CD4-positive, alpha-beta memory T cell (primary cell): Measurements from ENCODE around the gene TOR3A. TPM values are rescaled to one million over a fixed set of nuclear protein-coding genes. Genes with fewer than 3 reads are reported as not detected.
A peak's percentile ranks its signal among the peaks of the same experiment; 100 is the strongest.

Experiments used
- CTCF ChIA-PET: fragments of 350-600 bp; sonication (Branson Sonifier 250); formaldehyde crosslinking; loops from one replicate; lab custom pipeline; 2021; ENCODE audit warnings: inconsistent platforms; ENCODE audit not compliant: partially characterized antibody; lab: Charles Lee
- POLR2A ChIA-PET: fragments of 350-600 bp; sonication (Branson Sonifier 250); formaldehyde crosslinking; loops from one replicate; lab custom pipeline; 2021; ENCODE audit not compliant: partially characterized antibody; lab: Charles Lee
- DNase-seq, 5 donors: peaks; one replicate each; pipeline versions ENCODE4 v3.0.0 to v3.0.0-alpha.2; 2020 to 2022; ENCODE audit warnings: mixed read lengths in 1 of 5
- H3K27ac ChIP-seq: one replicate; pipeline ENCODE4 v1.7.0; 2013; ENCODE audit warnings: low read depth, low read length
- H3K27me3 ChIP-seq: 2 replicates; pipeline ENCODE4 v1.7.0; 2013; ENCODE audit warnings: mild to moderate bottlenecking, low read length, moderate library complexity; ENCODE audit not compliant: insufficient read depth
- H3K36me3 ChIP-seq: 2 replicates; pipeline ENCODE4 v1.7.0; 2013; ENCODE audit warnings: mild to moderate bottlenecking, low read length, moderate library complexity; ENCODE audit not compliant: insufficient read depth
- H3K4me1 ChIP-seq: 2 replicates; pipeline ENCODE4 v1.7.0; 2013; ENCODE audit warnings: mild to moderate bottlenecking, low read length, moderate library complexity; ENCODE audit not compliant: insufficient read depth
- H3K4me3 ChIP-seq, 2 donors: one replicate each; pipeline ENCODE4 v1.7.0; 2013; ENCODE audit warnings: low read length in 2 of 2, mild to moderate bottlenecking in 1 of 2
- H3K9me3 ChIP-seq, 2 donors: one replicate each; pipeline ENCODE4 v1.7.0; 2013; ENCODE audit warnings: low read length in 2 of 2, control low read depth in 1 of 2; ENCODE audit not compliant: control insufficient read depth in 1 of 2
- H3K27ac Mint-ChIP-seq, 7 donors: one replicate each; pipeline ENCODE4 v1.8.0; 2020 to 2021; ENCODE audit warnings: mixed read lengths in 7 of 7, mild to moderate bottlenecking in 6 of 7, inconsistent platforms in 3 of 7, moderate library complexity in 3 of 7
- H3K27me3 Mint-ChIP-seq, 2 donors: one replicate each; pipeline ENCODE4 v1.8.0; 2020 to 2021; ENCODE audit warnings: mixed read lengths in 2 of 2
- H3K36me3 Mint-ChIP-seq, 2 donors: one replicate each; pipeline ENCODE4 v1.8.0; 2020 to 2021; ENCODE audit warnings: mixed read lengths in 2 of 2, inconsistent platforms in 1 of 2, mild to moderate bottlenecking in 1 of 2
- H3K4me1 Mint-ChIP-seq, 4 donors: one replicate each; pipeline ENCODE4 v1.8.0; 2020 to 2021; ENCODE audit warnings: mixed read lengths in 4 of 4, mild to moderate bottlenecking in 1 of 4
- H3K4me3 Mint-ChIP-seq, 8 donors: one replicate each; pipeline ENCODE4 v1.8.0; 2020 to 2021; ENCODE audit warnings: mixed read lengths in 8 of 8, mild to moderate bottlenecking in 7 of 8, moderate library complexity in 6 of 8, inconsistent platforms in 3 of 8
- H3K9me3 Mint-ChIP-seq, 8 donors: one replicate each; pipeline ENCODE4 v1.8.0; 2020 to 2021; ENCODE audit warnings: mixed read lengths in 8 of 8, mild to moderate bottlenecking in 5 of 8, inconsistent platforms in 3 of 8, moderate library complexity in 1 of 8
- intact Hi-C: fragments of 100-400 bp; cut with micrococcal nuclease; formaldehyde crosslinking; loops from one replicate; pipeline ENCODE4 v1.15.1; 2023
- polyA plus RNA-seq, 2 donors: library from polyadenylated mRNA; unstranded; fragments of 300-500 nt; fragmentation: Illumina TruSeq; gene quantifications; one replicate each; pipeline ENCODE4 v1.2.3, GENCODE V29; 2021
- total RNA-seq, 2 experiments: library from RNA; stranded (reverse); gene quantifications; one replicate each; pipeline ENCODE4 v1.2.3, GENCODE V29; 2021

TOR3A gene
- total and polyA plus RNA-seq, 4 experiments from 2014 or later, result 25.4 to 51.3 (median 32.2) TPM

DNA sequence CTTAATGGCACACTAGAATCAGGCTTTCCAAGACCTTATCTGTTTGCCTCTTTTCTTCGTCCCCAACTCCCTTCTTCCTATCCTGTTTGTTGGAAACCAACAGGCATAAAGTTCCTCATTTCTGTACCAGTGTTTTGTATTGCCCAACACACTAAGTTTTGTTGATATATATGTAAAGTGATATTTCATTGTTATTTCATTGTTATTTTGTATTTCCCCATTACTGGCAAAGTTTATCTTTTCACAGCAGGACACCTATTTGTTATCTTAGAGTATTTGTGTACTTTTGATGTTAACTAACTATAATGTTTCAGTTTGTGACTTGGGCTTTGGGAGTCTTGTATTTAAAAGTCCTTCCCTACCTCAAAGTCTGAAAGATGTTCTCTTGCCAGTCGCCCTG lies 29.1 kb upstream of the TOR3A start:
- Mint-ChIP-seq H3K4me1 (peaks cover 0 to 5% (median 2%) of the 10 kb centered on the region in 4 donors), H3K9me3 (peaks cover 0 to 8% (median 0%) of the 10 kb centered on the region in 8 donors), H3K36me3 (peaks cover 36 to 43% of the 10 kb centered on the region in 2 donors), H3K27me3 (no peaks in the 10 kb centered on the region), H3K27ac (no peak overlapping the region), H3K4me3 (no peak overlapping the region)
- Histone ChIP-seq H3K9me3 (no peaks in the 10 kb centered on the region), H3K27ac (no peak overlapping the region), H3K4me3 (no peak overlapping the region), H3K27me3 (no peaks in the 10 kb centered on the region), H3K4me1 (no peaks in the 10 kb centered on the region), H3K36me3 (peaks cover 3% of the 10 kb centered on the region)
- ChIA-PET POLR2A (no interaction called here), CTCF (no interaction called here)
- no peak for DNase-seq
- intact Hi-C loops, result no loop called here

DNA sequence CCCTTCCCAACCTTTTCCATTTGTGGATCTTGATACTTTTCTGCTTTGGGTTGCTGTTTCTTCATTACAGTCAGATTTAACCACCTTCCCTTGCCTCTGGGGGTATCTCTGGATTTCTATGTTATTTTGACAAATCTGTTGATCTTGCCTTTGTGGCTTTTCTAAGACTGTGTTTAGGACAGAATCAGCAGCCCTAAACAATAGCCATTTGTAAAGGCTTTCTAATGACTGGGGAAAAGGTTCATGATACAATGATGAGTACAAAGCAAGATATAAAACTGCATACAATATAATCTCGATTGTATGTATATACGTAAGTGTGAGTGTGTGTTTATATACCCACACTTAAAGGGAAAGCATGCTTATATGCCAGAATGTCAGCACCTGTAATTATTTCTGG lies 28.4 kb upstream of the TOR3A start:
- intact Hi-C loops, result no loop called here
- POLR2A ChIA-PET, result no interaction called here

DNA sequence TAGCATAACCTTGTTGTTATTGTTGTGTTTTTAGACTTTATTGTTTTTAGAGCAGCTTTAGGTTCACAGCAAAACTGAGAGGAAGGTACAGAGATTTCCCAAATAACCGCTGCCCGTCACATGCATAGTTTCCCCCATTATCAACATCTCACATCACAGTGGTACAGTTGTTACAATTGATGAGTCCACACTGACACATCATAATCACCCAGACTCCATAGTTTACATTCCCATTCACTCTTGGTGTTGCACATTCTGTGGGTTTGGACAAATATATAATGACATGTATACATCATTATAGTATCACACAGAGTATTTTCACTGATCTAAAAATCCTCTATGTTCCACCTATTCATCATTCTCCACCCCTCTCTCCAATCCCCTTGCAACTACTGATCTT lies 25.9 kb upstream of the TOR3A start:
- Histone ChIP-seq H3K4me3 (no peak overlapping the region), H3K9me3 (no peaks in the 10 kb centered on the region), H3K36me3 (no peaks in the 10 kb centered on the region), H3K4me1 (no peaks in the 10 kb centered on the region), H3K27me3 (no peaks in the 10 kb centered on the region), H3K27ac (no peak overlapping the region)
- Mint-ChIP-seq H3K27ac (no peak overlapping the region), H3K4me1 (peaks cover 0 to 2% (median under 1%) of the 10 kb centered on the region in 4 donors), H3K4me3 (no peak overlapping the region), H3K9me3 (peaks cover 0 to 8% (median 0%) of the 10 kb centered on the region in 8 donors), H3K27me3 (no peaks in the 10 kb centered on the region), H3K36me3 (peaks cover 46% of the 10 kb centered on the region in 2 donors)
- ChIA-PET CTCF (no interaction called here), POLR2A (no interaction called here)
- intact Hi-C loops, result no loop called here
- no peak for DNase-seq

More for the DNA sequence above, 28.4 kb upstream of the TOR3A start:
- no peaks in the 10 kb centered on the region for H3K9me3 ChIP-seq
- no peak overlapping the region for H3K4me3 ChIP-seq
- no peak overlapping the region for H3K27ac ChIP-seq
- peaks cover 36 to 45% of the 10 kb centered on the region in 2 donors for H3K36me3 Mint-ChIP-seq
- H3K9me3 Mint-ChIP-seq, result peaks cover 0 to 8% (median 0%) of the 10 kb centered on the region in 8 donors
- CTCF ChIA-PET, result no interaction called here
- H3K4me1 Mint-ChIP-seq, result peaks cover 0 to 2% (median under 1%) of the 10 kb centered on the region in 4 donors
- no peaks in the 10 kb centered on the region for H3K4me1 ChIP-seq
- H3K27me3 ChIP-seq, result no peaks in the 10 kb centered on the region
- H3K27me3 Mint-ChIP-seq, result no peaks in the 10 kb centered on the region
- H3K4me3 Mint-ChIP-seq, result no peak overlapping the region
- peak overlapping the region in 1 of 7 donors; percentile 23 for H3K27ac Mint-ChIP-seq
- peaks cover 3% of the 10 kb centered on the region for H3K36me3 ChIP-seq
- no peak for DNase-seq

DNA sequence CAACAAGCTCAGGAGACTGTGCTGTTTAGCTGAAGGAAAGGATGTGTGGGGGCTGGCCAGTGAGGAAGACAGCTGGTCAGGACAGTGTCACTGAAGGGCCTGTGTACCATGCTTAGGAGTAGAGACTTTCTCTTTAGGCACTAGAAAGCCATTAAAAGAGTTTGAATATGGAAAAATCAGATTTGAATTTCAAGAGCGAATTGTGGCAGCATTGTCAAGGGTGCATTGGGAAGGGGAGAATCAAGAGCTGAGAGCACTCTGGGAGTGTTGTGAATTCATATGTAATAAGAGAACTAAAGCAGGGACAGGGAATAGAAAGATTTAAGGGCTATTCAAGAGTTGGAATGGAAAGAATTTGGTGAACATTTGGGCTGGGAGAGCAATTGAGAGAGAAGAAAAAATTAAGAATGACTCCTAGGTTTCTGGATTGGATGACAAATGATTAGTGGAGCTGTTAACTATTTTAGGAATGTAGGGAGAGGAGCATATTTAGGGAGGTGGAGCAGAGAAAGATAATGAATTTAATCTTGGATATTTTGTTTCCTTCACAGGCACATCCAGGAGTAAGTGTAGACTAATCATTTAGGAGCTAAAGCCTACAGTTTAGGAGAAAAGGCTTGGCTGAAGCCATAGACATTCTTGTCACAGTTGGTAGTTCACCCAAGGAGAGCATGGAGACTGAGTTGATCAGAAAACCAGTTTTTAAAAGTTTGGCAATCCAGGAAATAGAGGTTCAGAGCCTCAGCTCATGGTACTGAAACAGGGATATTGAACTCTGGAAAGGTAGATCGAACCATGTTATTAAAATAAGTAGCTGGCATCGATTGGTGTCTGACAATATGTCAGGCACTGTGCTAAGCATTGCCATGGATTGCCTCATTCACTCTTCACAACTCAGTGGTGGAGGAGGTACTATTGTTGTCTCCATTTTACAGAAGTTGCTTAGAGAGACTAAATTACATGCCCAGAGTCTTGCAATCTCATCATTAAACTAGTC lies 23.1 kb upstream of the TOR3A start:
- ChIA-PET CTCF (no interaction called here), POLR2A (no interaction called here)
- peak overlapping the region in 5 of 7 donors; percentile 5 to 28 (median 17) for H3K27ac Mint-ChIP-seq
- Histone ChIP-seq H3K27me3 (no peaks in the 10 kb centered on the region), H3K4me1 (no peaks in the 10 kb centered on the region), H3K27ac (no peak overlapping the region), H3K4me3 (no peak overlapping the region), H3K36me3 (peaks cover 3% of the 10 kb centered on the region), H3K9me3 (no peaks in the 10 kb centered on the region)
- H3K36me3 Mint-ChIP-seq, result peaks cover 50 to 58% of the 10 kb centered on the region in 2 donors
- DNase-seq, result no peak
- H3K4me1 Mint-ChIP-seq, result peaks cover 0 to 4% (median 0%) of the 10 kb centered on the region in 4 donors
- no peaks in the 10 kb centered on the region for H3K27me3 Mint-ChIP-seq
- peak overlapping the region in 1 of 8 donors; percentile 36 for H3K4me3 Mint-ChIP-seq
- intact Hi-C loops, result no loop called here
- H3K9me3 Mint-ChIP-seq, result peaks cover 0 to 8% (median 0%) of the 10 kb centered on the region in 8 donors

DNA sequence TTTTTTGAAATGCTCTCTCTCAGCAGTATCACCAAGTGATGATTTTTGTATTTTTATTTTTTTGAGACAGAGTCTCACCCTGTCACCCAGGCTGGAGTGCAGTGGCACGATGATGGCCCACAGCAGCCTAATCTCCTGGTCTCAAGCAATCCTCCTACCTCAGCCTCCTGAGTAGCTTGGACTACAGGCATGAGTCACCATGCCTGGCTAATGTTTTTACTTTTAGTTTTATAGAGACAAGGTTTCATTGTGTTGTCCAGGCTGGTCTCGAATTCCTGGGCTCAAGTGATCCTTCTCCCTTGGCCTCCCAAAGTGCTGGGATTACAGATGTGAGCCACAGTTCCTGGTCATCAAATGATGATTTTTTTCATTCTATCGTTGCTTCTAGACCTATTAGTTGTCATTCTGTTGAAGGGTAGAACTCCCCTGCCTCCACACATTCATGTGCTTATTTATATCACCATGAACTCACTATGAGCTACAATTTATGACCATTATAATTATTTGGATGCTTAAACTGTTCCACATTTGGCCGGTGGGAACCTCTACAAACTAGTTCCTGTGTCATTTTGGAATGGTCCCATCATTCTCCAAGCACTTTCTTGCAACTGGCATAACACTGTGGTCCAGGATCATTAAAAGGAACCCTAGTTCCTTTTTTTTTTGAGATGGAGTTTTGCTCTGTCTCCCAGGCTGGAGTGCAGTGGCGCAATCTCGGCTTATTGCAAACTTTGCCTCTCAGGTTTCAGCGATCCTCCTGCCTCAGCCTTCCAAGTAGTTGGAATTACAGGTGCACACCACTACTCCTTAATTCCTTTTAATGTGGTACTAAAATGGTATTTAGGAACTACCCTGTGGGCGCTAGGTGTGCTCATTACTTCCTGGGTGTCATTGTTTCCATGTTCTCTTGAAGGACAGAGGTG lies 20.2 kb upstream of the TOR3A start:
- no peak overlapping the region for H3K27ac ChIP-seq
- no peaks in the 10 kb centered on the region for H3K9me3 ChIP-seq
- H3K27me3 ChIP-seq, result no peaks in the 10 kb centered on the region
- DNase-seq, result no peak
- no peak overlapping the region for H3K4me3 ChIP-seq
- ChIA-PET POLR2A (no interaction called here), CTCF (no interaction called here)
- H3K9me3 Mint-ChIP-seq, result peaks cover 0 to 2% (median 0%) of the 10 kb centered on the region in 8 donors
- no peaks in the 10 kb centered on the region for H3K4me1 ChIP-seq
- intact Hi-C loops, result no loop called here
- peaks cover 0 to 4% (median 0%) of the 10 kb centered on the region in 4 donors for H3K4me1 Mint-ChIP-seq
- no peaks in the 10 kb centered on the region for H3K27me3 Mint-ChIP-seq
- no peak overlapping the region for H3K4me3 Mint-ChIP-seq
- H3K27ac Mint-ChIP-seq, result no peak overlapping the region
- peaks cover 14% of the 10 kb centered on the region for H3K36me3 ChIP-seq
- H3K36me3 Mint-ChIP-seq, result peaks cover 40 to 59% of the 10 kb centered on the region in 2 donors

DNA sequence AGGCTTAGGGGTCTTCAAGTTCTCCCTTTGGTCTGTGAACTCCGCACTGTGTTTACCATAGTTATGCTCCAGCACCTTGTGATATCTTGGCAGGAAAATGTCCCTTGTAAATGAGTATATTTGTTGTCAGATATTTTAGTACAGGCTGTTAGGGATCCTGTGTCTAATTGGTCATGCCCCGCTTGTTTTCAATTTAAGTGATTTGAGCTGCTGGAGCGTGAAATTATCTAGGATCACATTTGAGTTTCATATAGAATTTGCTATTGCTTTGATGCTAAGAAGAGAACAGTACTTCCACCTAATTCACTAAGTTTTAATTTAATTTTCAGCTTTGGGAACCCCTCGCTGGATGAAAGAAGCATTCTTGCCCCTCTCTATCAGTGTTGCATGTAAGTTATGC lies 15.4 kb upstream of the TOR3A start:
- Mint-ChIP-seq H3K4me3 (no peak overlapping the region), H3K27me3 (no peaks in the 10 kb centered on the region), H3K9me3 (no peaks in the 10 kb centered on the region), H3K36me3 (peaks cover 31 to 55% of the 10 kb centered on the region in 2 donors), H3K27ac (no peak overlapping the region), H3K4me1 (peaks cover 0 to 2% (median 0%) of the 10 kb centered on the region in 4 donors)
- H3K4me3 ChIP-seq, result no peak overlapping the region
- POLR2A ChIA-PET, result interaction anchor here (1.9 kb wide), 1 partner anchor 15 kb away, joined by 5 read pairs; the partner anchor contains the start of gene TOR3A
- DNase-seq, result no peak
- H3K36me3 ChIP-seq, result peaks cover 18% of the 10 kb centered on the region
- no peaks in the 10 kb centered on the region for H3K4me1 ChIP-seq
- no peaks in the 10 kb centered on the region for H3K27me3 ChIP-seq
- no peaks in the 10 kb centered on the region for H3K9me3 ChIP-seq
- CTCF ChIA-PET, result no interaction called here
- no peak overlapping the region for H3K27ac ChIP-seq
- intact Hi-C loops, result no loop called here
